Dermis blood vessel endothelial cell (primary cell): ENCODE measurements around the gene IFNAR1. TPM values are rescaled to one million over a fixed set of nuclear protein-coding genes. Genes with fewer than 3 reads are reported as not detected.

ENCODE experiments used
- DNase-seq: peaks from one replicate; pipeline ENCODE4 v3.0.0; 2010
- total RNA-seq: library from RNA; depleted of rRNA; stranded (reverse); fragments of >200 nt; gene quantifications from 2 replicates; pipeline ENCODE4 v1.2.3, GENCODE V29; 2014

IFNAR1 gene
- total RNA-seq, 1 donor from 2014 or later, result 22.3 TPM

- DNase-seq, result peak; percentile 60
Observed at GRCh38 chr21:33402001-33402979, 77.5 kb downstream of the IFNAR1 start.

DNA sequence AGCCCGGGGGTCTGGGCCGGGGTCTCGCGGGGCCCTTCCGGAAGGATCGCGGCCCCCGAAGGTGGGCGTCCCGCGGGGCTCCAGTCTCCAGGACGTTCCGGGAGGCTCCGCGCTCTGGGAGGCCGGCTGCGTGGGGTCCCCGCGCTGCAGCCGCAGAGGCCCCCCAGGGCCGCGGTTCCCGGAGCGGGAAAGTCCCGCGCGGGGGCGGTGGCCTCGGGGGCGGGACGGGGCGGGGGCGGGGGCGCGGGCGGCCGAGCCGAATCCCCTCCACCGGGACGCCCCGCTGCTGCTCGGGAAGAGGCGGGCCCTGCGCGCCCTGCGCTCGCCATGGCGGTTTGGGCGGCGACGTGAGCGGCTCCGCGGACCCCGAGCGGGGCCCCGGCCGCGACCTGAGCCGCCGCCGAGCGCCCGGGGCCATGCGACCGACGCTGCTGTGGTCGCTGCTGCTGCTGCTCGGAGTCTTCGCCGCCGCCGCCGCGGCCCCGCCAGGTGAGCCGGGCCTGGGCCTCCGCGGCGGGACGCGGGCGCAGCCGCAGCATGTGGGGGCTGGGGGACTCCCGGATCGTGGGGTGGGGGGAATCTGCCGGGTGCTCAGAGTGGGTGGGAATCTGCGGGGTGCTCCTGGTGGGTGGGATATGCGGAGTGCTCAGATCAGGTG lies 78.5 kb downstream of the IFNAR1 start, which contains the start of gene IFNGR2:
Gene IFNGR2, plus strand, starts transcription at position 286 of the 658 bp plus-strand sequence. Its CDS starts 131 bp downstream, at position 417.
- peak; percentile 47 for DNase-seq

- peak; percentile 60 for DNase-seq
Observed at GRCh38 chr21:33403786-33404585, 79.2 kb downstream of the IFNAR1 start.

- DNase-seq, result no peak
Observed at GRCh38 chr21:33406493-33406892, 81.7 kb downstream of the IFNAR1 start.

Other genes with a start within 250 kb of the IFNAR1 start
- 12.4 and 19.4 TPM in 2 replicates for gene IFNAR2, start 95.0 kb upstream of the IFNAR1 start, total RNA-seq
- 55.0 and 55.5 TPM in 2 replicates for gene IL10RB, start 58.6 kb upstream of the IFNAR1 start, total RNA-seq
- 51.3 and 64.2 TPM in 2 replicates for gene IFNGR2, start 78.4 kb downstream of the IFNAR1 start, total RNA-seq
- gene TMEM50B, start 155.0 kb downstream of the IFNAR1 start, total RNA-seq, result 24.5 and 32.0 TPM in 2 replicates
- gene DNAJC28, start 166.7 kb downstream of the IFNAR1 start, total RNA-seq, result 1.9 and 2.6 TPM in 2 replicates
- 89.0 and 106 TPM in 2 replicates for gene GART, start 217.1 kb downstream of the IFNAR1 start, total RNA-seq
- 180 and 275 TPM in 2 replicates for gene SON, start 218.1 kb downstream of the IFNAR1 start, total RNA-seq